ENCODE results near the gene GJB1.

GJB1 gene

DNA sequence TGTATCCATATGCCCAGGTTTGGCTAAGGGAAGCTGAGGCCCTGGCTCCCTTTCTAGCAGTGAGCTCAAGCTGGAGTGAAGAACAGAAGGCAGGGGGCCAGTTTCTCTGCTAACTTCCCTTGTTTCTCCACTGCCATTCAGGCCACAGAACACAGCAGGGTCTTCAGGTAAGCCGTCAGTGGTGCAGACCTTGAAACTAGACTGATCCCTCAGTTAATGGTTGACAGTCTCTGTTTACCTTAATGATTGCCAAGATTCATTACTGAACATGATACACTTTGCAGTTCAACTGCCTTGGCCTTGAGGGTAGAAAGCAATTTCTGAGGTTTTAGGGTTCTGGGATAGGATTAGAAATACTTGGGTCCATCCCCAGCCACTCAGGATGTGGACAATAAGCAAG lies 8.9 kb upstream of the GJB1 start:
- TF ChIP-seq CTCF (IDR thresholded peaks at IDR 0.05; ENCODE audit: low read length, missing control alignments): no peak
- DNase-seq (ENCODE audit: low read depth): no peak
- H3K4me3 ChIP-seq (replicated peaks; ENCODE audit: low read depth, low read length): no peak overlapping the region

- no peak for TF ChIP-seq CTCF (IDR thresholded peaks at IDR 0.05; ENCODE audit: low read length, missing control alignments)
- no peak for DNase-seq (ENCODE audit: low read depth)
- H3K4me3 ChIP-seq (replicated peaks; ENCODE audit: low read depth, low read length): no peak overlapping the region
These were observed 8.3 kb upstream of the GJB1 start for GRCh38 chrX:71214604-71215337.

GRCh38 chrX:71215338-71215912 lies 7.6 kb upstream of the GJB1 start:
- no peak for TF ChIP-seq CTCF (IDR thresholded peaks at IDR 0.05; ENCODE audit: low read length, missing control alignments)
- DNase-seq (ENCODE audit: low read depth): no peak
- H3K4me3 ChIP-seq (replicated peaks; ENCODE audit: low read depth, low read length): no peak overlapping the region

DNA sequence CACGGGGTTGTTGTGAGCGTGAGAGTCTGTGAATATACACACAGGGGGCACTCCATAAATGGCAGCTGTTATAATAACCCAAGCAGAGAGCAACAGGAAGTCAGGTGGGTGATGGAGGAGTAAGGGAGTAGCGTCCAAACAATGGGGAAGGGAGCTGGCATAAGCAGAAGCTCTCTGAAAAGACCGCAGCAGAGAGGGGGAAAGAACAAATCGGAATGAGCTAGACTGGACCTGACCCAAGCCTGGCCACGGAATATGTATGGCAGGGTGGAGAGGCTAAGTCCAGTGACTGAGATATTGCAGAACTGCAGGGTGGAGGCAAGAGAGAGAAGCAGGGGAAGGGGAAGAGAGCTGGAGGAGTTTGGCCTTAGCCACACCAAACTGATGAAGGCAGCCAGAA lies 6.5 kb upstream of the GJB1 start:
- no peak overlapping the region for H3K4me3 ChIP-seq (replicated peaks; ENCODE audit: low read depth, low read length)
- DNase-seq (ENCODE audit: low read depth): peak; percentile 4
- no peak for TF ChIP-seq CTCF (IDR thresholded peaks at IDR 0.05; ENCODE audit: low read length, missing control alignments)

- no peak overlapping the region for H3K4me3 ChIP-seq (replicated peaks; ENCODE audit: low read depth, low read length)
- TF ChIP-seq CTCF (IDR thresholded peaks at IDR 0.05; ENCODE audit: low read length, missing control alignments): no peak
- no peak for DNase-seq (ENCODE audit: low read depth)
These were observed 5.7 kb upstream of the GJB1 start for GRCh38 chrX:71217298-71217697.

DNA sequence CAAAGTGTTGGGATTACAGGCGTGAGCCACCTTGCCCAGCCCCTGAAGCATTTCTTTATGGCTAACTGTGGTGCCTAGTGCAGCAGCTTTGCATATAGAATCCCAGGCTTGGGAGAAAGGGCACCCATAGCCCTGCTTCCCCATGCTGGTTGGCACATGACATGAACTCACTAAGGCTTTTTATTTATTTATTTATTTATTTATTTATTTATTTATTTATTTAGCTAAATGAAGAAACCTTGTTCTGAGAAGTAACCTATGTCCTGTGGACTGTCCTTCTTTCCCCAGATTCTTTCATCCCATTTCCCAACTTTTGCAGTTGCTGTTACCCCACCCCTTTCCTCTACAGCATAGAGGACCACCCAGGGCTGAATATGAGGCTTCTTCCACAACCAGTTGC lies 1.9 kb upstream of the GJB1 start:
- no peak for DNase-seq (ENCODE audit: low read depth)
- no peak overlapping the region for H3K4me3 ChIP-seq (replicated peaks; ENCODE audit: low read depth, low read length)
- no peak for TF ChIP-seq CTCF (IDR thresholded peaks at IDR 0.05; ENCODE audit: low read length, missing control alignments)

Measured in fibroblast of pulmonary artery (primary cell).